Lower leg skin (tissue), 3 donors: Measurements from ENCODE around the gene EMSY.

Experiments used
- POLR2A ChIP-seq, 2 donors: fragments of 450-650 bp; IDR thresholded peaks; one replicate each; pipeline ENCODE4 v1.6.1; 2016 to 2017; ENCODE audit warnings: antibody characterized with exemption in 2 of 2, mild to moderate bottlenecking in 1 of 2, moderate library complexity in 1 of 2
- TF ChIP-seq, protein P1 (sequence below), 3 donors: fragments of 450-650 bp; IDR thresholded peaks; one replicate each; pipeline ENCODE4 v1.5.1; 2016; ENCODE audit warnings: antibody characterized with exemption in 3 of 3, mild to moderate bottlenecking in 3 of 3, moderate library complexity in 2 of 3

DNA sequence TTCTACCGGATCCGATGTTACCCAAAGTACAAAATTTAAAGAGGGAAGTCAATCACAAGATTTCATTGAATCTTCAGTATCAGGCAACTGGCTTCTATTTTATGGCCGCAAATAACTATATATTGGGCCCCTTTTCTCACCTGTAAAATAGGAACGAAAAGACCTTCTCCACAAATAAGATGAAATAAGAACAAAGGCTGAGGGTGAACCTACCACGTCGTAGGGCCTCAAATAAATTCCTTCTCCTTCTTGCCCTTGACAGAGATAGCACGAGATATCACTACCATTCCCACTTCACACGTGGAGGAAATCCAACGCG is 794 bp upstream of the EMSY start:
- TF ChIP-seq, protein P1, sequence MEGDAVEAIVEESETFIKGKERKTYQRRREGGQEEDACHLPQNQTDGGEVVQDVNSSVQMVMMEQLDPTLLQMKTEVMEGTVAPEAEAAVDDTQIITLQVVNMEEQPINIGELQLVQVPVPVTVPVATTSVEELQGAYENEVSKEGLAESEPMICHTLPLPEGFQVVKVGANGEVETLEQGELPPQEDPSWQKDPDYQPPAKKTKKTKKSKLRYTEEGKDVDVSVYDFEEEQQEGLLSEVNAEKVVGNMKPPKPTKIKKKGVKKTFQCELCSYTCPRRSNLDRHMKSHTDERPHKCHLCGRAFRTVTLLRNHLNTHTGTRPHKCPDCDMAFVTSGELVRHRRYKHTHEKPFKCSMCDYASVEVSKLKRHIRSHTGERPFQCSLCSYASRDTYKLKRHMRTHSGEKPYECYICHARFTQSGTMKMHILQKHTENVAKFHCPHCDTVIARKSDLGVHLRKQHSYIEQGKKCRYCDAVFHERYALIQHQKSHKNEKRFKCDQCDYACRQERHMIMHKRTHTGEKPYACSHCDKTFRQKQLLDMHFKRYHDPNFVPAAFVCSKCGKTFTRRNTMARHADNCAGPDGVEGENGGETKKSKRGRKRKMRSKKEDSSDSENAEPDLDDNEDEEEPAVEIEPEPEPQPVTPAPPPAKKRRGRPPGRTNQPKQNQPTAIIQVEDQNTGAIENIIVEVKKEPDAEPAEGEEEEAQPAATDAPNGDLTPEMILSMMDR (IDR thresholded peaks at IDR 0.05) = no peak
- no peak for TF ChIP-seq POLR2A (IDR thresholded peaks at IDR 0.05)
